Tibial nerve (tissue), 4 donors: ENCODE measurements around the gene DMKN. TPM values are rescaled to one million over a fixed set of nuclear protein-coding genes. Genes with fewer than 3 reads are reported as not detected.

Source experiments
- DNase-seq, 2 donors: peaks; one replicate each; pipeline ENCODE4 v3.0.0-alpha.2; 2019; ENCODE audit warnings: low spot score in 2 of 2
- H3K27ac ChIP-seq, 4 donors: fragments of 200-600 bp; sonication (generic) in 3 of 4; one replicate each; pipeline ENCODE4 v1.5.1; 2017 to 2019; ENCODE audit warnings: mild to moderate bottlenecking in 1 of 4
- H3K27me3 ChIP-seq, 2 donors: fragments of 200-600 bp; sonication (generic) in 1 of 2; one replicate each; pipeline versions ENCODE4 v1.5.1 to v1.6.0; 2017 to 2019
- H3K36me3 ChIP-seq, 3 donors: fragments of 200-600 bp; sonication (generic); one replicate each; pipeline ENCODE4 v1.5.1; 2018 to 2019
- H3K4me1 ChIP-seq, 4 donors: fragments of 200-600 bp; sonication (generic) in 3 of 4; one replicate each; pipeline ENCODE4 v1.5.1; 2017 to 2019
- H3K4me3 ChIP-seq, 4 donors: fragments of 200-600 bp; sonication (generic) in 3 of 4; one replicate each; pipeline ENCODE4 v1.5.1; 2017 to 2019; ENCODE audit warnings: mild to moderate bottlenecking in 1 of 4, moderate library complexity in 1 of 4
- H3K9me3 ChIP-seq, 4 donors: fragments of 200-600 bp; sonication (generic) in 3 of 4; one replicate each; pipeline ENCODE4 v1.5.1; 2017 to 2019
- CTCF ChIP-seq, 5 experiments: fragments of 200-600 bp in 3 of 5; fragments of 450-650 bp in 2 of 5; sonication (generic) in 3 of 5; IDR thresholded peaks; one replicate each; pipeline ENCODE4 v1.5.1; 2016 to 2019; ENCODE audit warnings: antibody characterized with exemption in 5 of 5, mild to moderate bottlenecking in 3 of 5, moderate library complexity in 2 of 5
- EP300 ChIP-seq, 2 donors: sonication (generic); formaldehyde crosslinking; IDR thresholded peaks; one replicate each; pipeline ENCODE4 v1.6.1; 2017; ENCODE audit warnings: antibody characterized with exemption in 2 of 2, mild to moderate bottlenecking in 1 of 2
- POLR2A ChIP-seq, 2 donors: fragments of 450-650 bp; IDR thresholded peaks; one replicate each; pipeline ENCODE4 v1.6.1; 2017; ENCODE audit warnings: antibody characterized with exemption in 2 of 2, mild to moderate bottlenecking in 2 of 2, moderate library complexity in 2 of 2
- WGBS, 2 donors: methylation state at CpG; one replicate each; pipeline ENCODE4 v1.1.5; 2018; 5-methylcytosine and 5-hydroxymethylcytosine counted together
- total RNA-seq, 4 donors: library from RNA; depleted of rRNA; stranded (reverse); fragments of >200 nt; gene quantifications; one replicate each; pipeline ENCODE4 v1.1.0, GENCODE V29; 2016

Gene DMKN
- total RNA-seq = 10 to 100 TPM in 3 of 4 donors, 1 to 10 TPM in 1; 8.2 to 33.5 (median 26.5) TPM

- no peaks in the 10 kb centered on the region for H3K36me3 ChIP-seq
- H3K9me3 ChIP-seq = no peaks in the 10 kb centered on the region
- H3K27me3 ChIP-seq = peaks cover 0 to 53% of the 10 kb centered on the region in 2 donors
- no peak within 1 kb of the TSS for H3K4me3 ChIP-seq
- peaks cover 0 to 18% (median 2%) of the 10 kb centered on the region in 4 donors for H3K4me1 ChIP-seq
- no peak within 1 kb of the TSS for H3K27ac ChIP-seq
- TF ChIP-seq POLR2A (IDR thresholded peaks at IDR 0.05) (no peak), CTCF (IDR thresholded peaks at IDR 0.05) (no peak), EP300 (IDR thresholded peaks at IDR 0.05) (no peak)
- WGBS, 2 donors = 10 to 22% methylated on average over 13 to 15 of the region's 15 CpGs
- DNase-seq = no peak
Observed at GRCh38 chr19:35513628-35514281, at the start of gene DMKN. Gene DMKN, minus strand, starts transcription at chr19:35513649. Its CDS starts 174 bp downstream, at chr19:35513475.

GRCh38 chr19:35562776-35563175, 49.3 kb upstream of the DMKN start:
- Histone ChIP-seq H3K36me3 (no peaks in the 10 kb centered on the region), H3K27me3 (peaks cover 0 to 59% of the 10 kb centered on the region in 2 donors), H3K9me3 (no peaks in the 10 kb centered on the region), H3K4me3 (no peak overlapping the region), H3K4me1 (peaks cover 0 to 10% (median 2%) of the 10 kb centered on the region in 4 donors), H3K27ac (no peak overlapping the region)
- TF ChIP-seq POLR2A (IDR thresholded peaks at IDR 0.05) (no peak), CTCF (IDR thresholded peaks at IDR 0.05) (no peak), EP300 (IDR thresholded peaks at IDR 0.05) (no peak)
- no peak for DNase-seq
- 54 to 60% methylated on average over 2 of the region's 2 CpGs for WGBS, 2 donors

- Histone ChIP-seq H3K9me3 (no peaks in the 10 kb centered on the region), H3K27me3 (peaks cover 0 to 63% of the 10 kb centered on the region in 2 donors), H3K36me3 (no peaks in the 10 kb centered on the region), H3K27ac (no peak overlapping the region), H3K4me1 (peaks cover 0 to 15% (median 2%) of the 10 kb centered on the region in 4 donors), H3K4me3 (no peak overlapping the region)
- 54 to 57% methylated on average over 17 of the region's 17 CpGs for WGBS, 2 donors
- DNase-seq = no peak
- TF ChIP-seq EP300 (IDR thresholded peaks at IDR 0.05) (no peak), POLR2A (IDR thresholded peaks at IDR 0.05) (no peak), CTCF (IDR thresholded peaks at IDR 0.05) (no peak)
Observed at GRCh38 chr19:35562336-35562735, 48.9 kb upstream of the DMKN start.

GRCh38 chr19:35561436-35561835, 48.0 kb upstream of the DMKN start:
- no peaks in the 10 kb centered on the region for H3K36me3 ChIP-seq
- H3K4me1 ChIP-seq = peaks cover 0 to 15% (median 2%) of the 10 kb centered on the region in 4 donors
- WGBS, 2 donors = 74 to 89% methylated on average over 6 of the region's 6 CpGs
- H3K27ac ChIP-seq = no peak overlapping the region
- H3K27me3 ChIP-seq = peaks cover 0 to 66% of the 10 kb centered on the region in 2 donors
- no peak overlapping the region for H3K4me3 ChIP-seq
- TF ChIP-seq CTCF (IDR thresholded peaks at IDR 0.05) (no peak), POLR2A (IDR thresholded peaks at IDR 0.05) (no peak), EP300 (IDR thresholded peaks at IDR 0.05) (no peak)
- H3K9me3 ChIP-seq = no peaks in the 10 kb centered on the region
- no peak for DNase-seq

GRCh38 chr19:35560677-35561076, 47.2 kb upstream of the DMKN start:
- 58 to 70% methylated on average over 6 of the region's 6 CpGs for WGBS, 2 donors
- DNase-seq = no peak
- Histone ChIP-seq H3K4me1 (peaks cover 0 to 15% (median 2%) of the 10 kb centered on the region in 4 donors), H3K27me3 (peaks cover 0 to 66% of the 10 kb centered on the region in 2 donors), H3K9me3 (no peaks in the 10 kb centered on the region), H3K27ac (no peak overlapping the region), H3K36me3 (no peaks in the 10 kb centered on the region), H3K4me3 (no peak overlapping the region)
- TF ChIP-seq CTCF (IDR thresholded peaks at IDR 0.05) = no peak
- no peak for TF ChIP-seq EP300 (IDR thresholded peaks at IDR 0.05)
- no peak for TF ChIP-seq POLR2A (IDR thresholded peaks at IDR 0.05)
